SK-N-SH treated with all-trans-retinoic acid at 6 μM for 48 hours (cell line): ENCODE results near the gene CPNE2.

ENCODE experiments used
- GLIS3 ChIP-seq: fragments of 250-450 bp; sonication (Bioruptor Pico); IDR thresholded peaks from 2 replicates; pipeline ENCODE4 v1.5.0; 2020; ENCODE audit warnings: mild to moderate bottlenecking, moderate library complexity
- OSR1 ChIP-seq: fragments of 250-450 bp; sonication (Bioruptor Pico); IDR thresholded peaks from 2 replicates; pipeline ENCODE4 v1.8.0; 2022; ENCODE audit warnings: moderate library complexity, mild to moderate bottlenecking, inconsistent platforms
- TOX ChIP-seq: fragments of 250-450 bp; sonication (Bioruptor Pico); IDR thresholded peaks from 2 replicates; pipeline ENCODE4 v1.8.0; 2021; ENCODE audit warnings: mild to moderate bottlenecking, moderate library complexity, borderline replicate concordance
- ZC3H10 ChIP-seq: fragments of 250-450 bp; sonication (Bioruptor Pico); IDR thresholded peaks from 2 replicates; pipeline ENCODE4 v1.5.1; 2021; ENCODE audit warnings: mild to moderate bottlenecking, moderate library complexity
- ZNF70 ChIP-seq: fragments of 450-650 bp; formaldehyde crosslinking; IDR thresholded peaks from 2 replicates; pipeline ENCODE4 v1.5.0; 2020; ENCODE audit warnings: mild to moderate bottlenecking, moderate library complexity

- TF ChIP-seq ZNF70 (no peak), TOX (no peak), ZC3H10 (CRISPR knock-in tag) (no peak), GLIS3 (no peak), OSR1 (CRISPR knock-in tag) (no peak)
Observed at GRCh38 chr16:57072616-57073275, 19.6 kb upstream of the CPNE2 start.
